Measurements from ENCODE around the gene TMEM182.
A peak's percentile ranks its signal among the peaks of the same experiment; 100 is the strongest.

Gene TMEM182

DNA sequence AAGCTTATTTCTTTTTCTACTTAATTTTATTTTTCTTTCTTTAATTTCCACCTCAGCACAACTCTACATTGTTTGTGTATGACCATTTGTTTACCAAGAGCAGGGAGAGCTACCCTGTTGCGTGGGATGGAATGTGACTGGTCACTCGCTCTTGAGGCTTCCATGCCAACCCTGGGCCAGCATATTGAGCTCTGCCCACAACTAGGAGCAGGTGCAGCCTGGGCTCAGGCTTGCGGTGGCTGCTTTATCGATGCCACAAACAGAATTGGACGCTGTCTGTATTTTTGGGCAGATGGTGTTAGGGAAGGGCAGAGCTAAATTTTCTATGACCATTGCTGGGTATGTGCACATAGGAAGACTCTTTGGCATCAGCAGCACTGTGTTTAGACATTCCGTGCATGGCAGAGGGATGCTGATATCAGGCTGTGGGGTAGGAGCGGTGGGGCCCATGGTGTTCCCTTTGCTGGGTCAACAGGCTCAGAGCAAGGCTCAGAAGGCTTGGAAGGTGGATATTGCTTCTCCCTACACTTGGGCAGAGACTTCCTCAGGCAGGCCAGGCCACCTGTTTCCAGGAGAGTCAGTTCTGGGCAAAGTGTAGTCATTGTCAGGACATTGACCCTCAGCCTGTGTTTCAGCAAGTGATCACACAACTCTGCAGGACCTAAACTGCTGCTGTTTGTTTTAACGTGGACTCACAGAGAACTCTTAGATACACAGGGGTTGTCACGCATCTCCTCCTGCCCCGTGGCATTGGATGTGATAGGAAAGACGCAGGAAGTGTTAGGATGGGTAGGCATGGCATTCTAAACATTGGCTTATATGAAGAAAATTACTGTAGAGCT, 40.2 kb downstream of the TMEM182 start:
- no peak for DNase-seq (ENCODE audit: low read depth)

DNA sequence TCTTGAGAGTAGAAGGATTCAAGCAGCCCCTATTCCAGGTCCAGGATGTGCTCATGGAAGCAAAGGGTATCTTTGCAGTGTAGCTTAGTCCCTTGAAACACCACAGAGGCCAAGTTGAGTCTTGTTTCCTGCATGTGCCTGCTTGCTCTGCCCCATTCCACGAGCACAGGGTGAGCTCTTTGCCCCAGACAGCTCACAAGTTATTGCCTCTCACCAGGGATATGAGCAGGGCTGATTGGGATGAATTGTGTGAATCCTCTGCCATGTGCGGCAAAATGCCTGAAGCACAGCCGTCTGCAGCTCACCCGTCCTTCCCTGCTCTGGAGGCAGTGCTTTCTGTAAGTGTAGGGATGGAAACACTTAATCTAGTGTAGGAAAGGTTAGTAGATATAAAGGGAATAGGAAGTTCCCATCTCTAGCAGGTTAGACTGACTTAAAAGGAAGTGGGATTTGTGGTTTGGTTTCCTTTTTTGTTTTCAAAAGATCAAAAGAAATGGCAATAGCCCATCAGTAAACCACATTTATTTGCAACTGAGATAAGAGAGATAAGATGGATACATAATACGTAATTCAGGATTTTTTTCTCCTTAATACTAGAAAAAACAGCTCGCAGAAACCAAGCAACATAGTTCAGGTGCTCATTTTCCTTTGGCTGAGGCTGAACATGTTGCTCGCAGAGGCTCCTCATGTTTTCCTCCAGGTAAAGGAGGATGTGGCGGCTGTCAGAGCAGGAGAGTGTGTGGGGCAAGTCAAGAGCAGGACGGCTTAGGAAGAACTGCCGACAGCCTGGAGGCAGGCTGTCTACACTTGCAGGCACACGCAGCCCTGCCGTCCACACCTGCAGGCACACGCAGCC, 41.4 kb downstream of the TMEM182 start:
- DNase-seq (ENCODE audit: low read depth) = no peak

DNA sequence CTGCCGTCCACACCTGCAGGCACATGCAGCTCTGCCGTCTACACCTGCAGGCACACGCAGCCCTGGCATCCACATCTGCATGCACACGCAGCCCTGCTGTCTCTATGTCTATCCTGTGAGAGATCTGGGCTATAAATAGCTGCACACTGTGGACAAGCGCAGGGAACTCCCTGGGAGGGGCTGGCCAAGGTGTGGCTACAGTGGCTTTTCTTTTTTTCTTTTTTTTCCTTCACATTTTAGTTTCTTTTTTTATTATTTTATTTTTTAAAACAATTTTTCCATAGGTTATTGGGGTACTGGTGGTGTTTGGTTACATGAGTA, 42.0 kb downstream of the TMEM182 start:
- DNase-seq (ENCODE audit: low read depth) = no peak

DNA sequence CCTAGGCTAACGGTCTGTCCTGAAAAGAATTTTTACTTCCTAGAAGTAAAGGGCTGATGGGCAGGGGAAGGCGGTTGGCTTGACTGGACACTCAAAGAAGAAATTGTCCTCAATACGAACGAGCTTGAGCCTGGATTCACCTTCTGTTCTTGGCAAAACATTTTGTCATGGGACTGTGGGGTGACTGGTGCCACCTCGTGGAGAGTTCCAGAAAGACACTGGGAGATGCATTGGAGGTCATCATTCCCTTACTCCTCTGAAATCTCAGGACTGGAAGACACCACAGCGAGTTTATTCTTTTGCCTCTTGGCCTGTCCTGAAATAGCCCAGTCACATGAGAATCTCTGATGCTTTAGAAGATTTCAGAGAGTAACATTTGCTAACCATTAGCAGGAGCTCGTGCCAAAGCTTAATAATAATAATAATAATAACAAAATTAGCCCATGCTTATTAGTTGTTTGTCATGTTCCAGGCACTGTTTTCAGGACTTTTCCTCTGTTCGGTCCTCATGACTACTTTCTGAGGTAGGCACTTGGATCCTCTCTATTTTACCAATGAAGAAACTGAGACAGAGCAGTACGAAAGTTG, 44.5 kb downstream of the TMEM182 start:
- peak; percentile 58 for DNase-seq (ENCODE audit: low read depth)

DNA sequence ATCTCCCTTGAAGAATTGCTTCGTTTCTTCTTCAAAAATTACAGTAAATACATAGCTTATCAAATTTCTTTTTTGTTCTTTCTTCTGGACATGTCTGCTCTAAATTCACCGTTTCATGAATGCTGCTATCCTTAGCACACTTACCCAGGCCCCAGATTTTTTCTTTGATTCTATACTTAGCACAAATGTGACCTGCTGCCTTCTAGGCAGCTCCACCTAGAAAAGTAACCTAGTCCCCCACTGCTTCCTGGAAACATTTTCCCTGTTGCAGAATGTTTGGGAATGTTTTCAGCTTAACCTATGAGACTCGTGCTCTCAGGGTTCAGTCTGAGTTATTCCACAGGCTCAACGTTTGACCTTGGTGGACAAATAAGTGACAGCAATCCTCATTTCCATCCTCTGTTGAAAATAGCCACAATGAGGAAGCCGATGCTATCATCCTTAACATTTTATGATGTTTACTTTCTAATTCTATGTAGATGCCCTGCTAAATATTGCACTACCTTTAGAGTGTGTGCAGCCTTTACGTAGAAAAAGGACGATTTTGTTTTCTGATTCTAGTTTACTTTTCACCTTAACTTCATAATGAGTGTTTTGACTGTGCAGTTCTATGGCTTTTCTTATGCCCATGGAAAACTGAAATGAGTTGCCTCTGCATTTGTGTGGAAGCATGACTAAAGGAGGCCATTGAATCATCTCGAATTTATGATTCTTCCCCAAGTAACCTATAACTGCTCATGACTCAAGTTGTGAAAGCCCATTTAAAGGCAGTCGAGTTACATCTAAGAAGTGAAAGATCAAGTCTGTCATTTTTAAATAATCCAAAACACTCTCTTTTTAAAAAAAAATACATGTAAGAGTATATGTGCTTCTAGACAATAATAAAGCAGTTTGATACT, 47.7 kb downstream of the TMEM182 start:
- peak; percentile 12 for DNase-seq (ENCODE audit: low read depth)

DNA sequence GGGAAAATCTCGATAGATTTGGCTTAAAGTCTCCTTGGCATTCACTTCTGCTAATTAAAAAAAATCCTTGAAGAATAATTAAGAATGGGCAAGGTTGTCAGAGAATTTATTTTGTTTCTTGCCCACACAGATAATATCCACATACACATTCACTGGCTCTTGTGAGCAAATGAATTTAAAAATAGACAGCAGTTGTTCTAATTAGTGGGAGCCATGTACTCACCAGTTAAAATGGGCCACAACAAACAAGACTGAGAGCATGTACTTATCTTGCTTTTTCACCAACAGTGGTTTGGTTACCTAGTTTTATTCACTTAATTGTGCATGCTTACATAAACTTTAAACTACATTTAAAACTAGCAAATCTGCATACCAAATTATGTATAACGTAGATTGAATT, 53.5 kb downstream of the TMEM182 start:
- no peak for DNase-seq (ENCODE audit: low read depth)

DNA sequence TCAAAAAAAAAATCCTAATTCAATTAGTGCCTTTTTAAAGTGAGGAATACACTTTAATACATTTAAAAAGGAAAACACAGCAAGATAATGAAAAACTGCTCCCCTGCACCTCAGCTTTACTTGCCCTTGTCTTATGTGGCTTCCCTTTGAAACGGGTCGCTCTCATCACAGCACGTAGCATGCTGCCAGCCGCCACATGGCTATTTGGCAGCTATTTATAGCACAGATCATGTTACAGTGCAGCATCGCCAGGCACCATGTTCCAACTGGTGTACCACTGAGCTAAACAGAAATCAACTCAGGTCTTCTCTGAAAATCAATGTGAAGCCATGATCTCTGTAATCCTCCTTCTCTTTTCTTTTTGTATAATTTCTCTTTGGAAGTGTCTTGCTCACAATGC, 65.1 kb downstream of the TMEM182 start:
- peak; percentile 13 for DNase-seq (ENCODE audit: low read depth)

DNA sequence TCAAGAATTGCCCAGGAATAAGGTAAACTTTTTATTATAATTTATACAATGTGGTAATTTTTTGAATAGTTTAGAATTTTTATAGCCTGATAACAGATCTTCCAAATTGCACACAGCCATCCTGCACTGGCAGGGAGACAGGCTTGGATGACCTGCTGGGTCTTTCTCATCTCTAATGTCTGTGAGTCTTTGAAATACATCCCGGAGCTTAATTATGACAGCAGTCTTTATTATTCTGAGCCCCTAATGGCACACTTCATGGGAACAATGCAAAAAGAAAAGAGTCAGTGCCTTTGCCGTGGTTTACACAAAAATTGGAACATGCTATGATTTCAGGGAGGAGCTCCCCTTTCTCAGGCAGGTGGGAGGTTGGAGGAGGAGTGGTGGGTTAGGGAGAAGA, 71.0 kb downstream of the TMEM182 start:
- no peak for DNase-seq (ENCODE audit: low read depth)

DNA sequence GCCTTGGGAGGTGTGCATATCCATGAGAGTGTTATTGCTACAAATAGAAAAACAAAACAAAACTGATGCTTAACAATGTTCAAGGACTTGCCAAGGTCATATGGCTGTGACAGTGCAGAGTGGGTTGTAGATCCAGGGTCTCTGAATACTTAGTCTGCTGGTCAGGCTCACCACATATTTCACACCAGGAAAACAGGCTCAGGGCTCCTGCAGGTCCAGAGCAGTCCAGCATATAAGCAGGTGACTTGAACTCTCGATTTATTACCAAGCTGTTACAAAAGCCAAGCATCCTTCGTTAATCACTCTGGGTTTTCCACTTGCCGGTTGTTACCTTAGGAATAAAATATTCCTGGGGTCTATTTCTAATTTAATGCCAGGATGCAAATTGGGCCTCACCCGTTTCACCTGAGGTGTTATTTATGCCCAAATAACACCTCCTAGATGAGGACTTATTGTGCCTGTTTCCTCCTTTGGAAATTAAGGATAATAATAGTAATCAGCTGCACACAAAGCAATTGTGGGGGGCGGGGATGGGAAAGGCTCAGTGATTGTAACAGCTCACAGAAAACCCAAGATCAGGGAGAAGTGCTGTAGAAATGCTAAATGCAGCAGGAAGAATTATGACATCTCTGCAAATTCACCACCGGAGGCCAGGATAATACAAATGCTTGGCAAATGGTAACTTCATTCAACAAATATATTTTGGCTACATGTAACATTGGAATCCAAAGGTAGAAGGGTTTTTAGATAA, 72.9 kb downstream of the TMEM182 start:
- DNase-seq (ENCODE audit: low read depth) = no peak

DNA sequence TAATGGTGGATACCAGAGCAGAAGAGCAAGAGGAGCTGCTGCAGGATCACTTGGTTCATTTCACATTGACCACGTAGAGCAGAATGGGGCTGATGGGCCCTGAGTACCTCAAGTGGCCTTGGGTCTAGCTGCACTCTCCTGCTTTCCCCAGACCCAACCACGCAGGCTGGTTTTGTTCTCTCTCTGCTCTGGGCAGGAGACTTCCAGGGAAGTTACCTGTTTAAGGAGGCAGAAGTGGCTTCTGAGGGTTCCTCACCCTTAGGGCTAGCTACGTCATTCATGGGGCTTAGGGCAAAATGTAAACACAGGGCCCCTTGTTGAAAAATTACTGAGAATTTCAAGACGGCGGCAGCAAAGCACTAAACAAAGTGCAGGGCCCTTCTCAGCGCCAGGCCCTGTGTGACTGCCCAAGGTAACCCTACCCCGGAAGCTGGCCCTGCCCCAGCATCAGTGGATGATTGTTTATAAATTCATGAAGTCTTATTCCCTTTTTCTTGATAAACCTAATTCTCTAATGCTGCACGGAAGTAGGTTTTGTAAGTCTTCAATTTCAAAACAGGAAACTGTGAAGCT, 75.9 kb downstream of the TMEM182 start:
- no peak for DNase-seq (ENCODE audit: low read depth)

DNA sequence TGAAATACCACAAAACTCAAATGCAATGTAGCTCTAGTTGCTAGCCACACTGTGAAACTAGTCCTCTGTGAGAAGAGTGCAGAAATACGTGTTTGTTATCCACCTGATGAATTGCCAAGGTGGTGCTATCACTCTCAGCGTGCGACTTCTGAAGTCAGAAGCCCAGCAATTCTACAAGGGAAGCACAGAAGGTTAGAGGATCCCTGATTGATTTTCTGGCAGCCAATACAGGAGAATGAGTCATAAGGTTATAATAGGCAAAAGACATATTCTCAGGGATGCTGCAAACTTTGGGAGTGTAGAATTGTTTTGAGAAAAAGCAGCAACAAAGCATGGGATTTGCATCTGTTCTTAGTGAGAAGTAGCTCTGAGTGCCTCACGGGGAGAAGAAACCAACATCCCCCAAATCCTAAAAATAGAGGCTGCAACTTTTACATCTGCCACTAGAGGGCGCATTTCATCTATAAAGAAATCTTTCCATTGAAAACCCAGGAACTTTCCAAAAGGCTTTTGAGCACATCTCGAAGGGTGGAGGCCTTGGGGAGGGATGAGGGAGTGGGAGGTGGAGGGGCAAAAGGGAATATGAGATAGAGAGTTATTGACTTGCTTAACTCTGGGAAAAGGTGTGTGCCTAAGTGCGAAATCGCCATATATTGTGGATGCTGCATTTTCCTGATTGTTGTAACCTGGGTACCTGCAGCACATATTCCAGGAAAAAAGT, 78.0 kb downstream of the TMEM182 start:
- peak; percentile 15 for DNase-seq (ENCODE audit: low read depth)

DNA sequence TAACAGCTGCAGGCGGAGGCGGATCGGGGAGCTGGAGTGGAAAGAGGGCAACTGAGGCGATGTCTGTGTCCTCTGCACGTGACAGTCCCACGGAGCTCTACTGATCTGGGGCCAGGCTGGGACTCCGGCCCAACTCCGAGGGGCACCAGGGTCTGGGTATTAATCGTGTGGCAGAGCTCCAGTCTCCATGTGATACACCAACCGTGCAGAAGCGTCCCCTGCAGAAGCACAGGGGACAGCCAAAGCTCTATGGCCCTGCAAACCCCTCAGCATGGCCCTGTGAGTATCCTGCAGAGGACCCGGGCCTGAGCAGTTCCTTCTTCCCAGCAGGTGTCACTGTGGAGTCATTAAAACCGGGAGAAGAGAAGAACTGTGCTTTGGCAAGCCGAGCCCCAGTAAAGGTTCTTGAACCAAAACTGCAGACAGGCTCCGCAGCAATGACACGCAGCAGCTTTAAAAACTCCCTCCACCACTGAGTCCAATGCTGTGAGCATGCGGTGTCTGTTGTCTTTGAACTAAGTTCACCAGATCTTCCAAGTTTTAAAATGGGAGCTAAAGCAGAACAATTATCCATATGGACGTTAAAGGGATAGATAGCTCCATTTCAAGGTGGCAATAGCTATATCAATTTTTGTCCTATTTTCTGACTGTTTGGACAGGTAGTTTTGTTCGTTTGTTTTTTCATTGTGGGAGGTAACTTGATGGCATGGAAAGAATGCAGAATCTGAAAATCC, 79.4 kb downstream of the TMEM182 start:
- peak; percentile 43 for DNase-seq (ENCODE audit: low read depth)

DNA sequence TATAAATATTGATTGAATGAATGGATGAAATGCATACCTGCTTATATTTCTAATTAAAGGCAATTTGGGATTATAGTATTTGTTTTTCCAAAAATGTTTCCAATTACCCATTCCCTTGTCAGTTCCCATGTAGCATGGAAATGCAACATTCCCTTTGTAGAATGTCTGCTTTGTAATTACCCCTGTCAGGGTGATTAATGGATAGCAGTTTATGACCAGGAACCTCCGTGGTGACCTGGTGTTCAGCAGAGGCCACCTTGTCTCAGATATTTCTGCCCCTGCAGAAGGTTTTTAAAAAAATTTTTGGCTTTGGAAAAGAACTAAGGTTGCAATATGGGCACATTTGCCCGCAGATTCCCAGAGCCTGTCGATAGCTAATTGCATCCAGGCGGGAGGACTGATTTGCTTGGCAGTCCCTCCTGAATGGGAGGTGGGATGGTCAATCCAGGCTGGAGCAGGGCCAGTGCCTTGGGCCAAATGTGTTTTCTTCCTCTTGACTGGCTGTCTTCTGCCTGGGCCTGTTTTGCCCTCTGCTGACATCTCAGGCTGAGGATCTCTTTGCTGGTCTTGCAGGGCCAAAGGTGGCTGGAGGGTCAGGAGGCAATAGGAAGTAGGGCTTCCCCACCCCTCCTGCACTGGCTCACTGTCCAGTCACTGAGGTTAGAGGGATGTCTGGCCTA, 82.1 kb downstream of the TMEM182 start:
- DNase-seq (ENCODE audit: low read depth) = no peak

DNA sequence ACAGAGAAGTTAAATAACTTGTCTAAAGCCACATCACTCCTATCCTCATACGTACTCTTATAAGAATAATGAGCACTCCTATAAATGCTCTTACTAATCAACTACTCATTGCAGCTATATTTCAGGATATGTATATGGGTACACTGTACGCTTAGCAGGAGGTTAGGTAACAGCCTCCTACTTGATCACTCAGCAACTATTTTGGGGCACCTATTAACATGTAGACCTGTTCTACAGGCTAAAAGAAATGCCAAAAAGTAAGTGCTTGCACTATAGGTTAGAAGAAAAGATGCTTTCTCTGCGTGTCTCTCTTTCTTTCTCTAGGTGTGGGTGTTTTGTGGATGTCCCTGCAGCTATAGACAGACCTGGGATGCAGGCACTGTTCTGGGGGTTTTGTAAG, 83.1 kb downstream of the TMEM182 start:
- DNase-seq (ENCODE audit: low read depth) = no peak

DNA sequence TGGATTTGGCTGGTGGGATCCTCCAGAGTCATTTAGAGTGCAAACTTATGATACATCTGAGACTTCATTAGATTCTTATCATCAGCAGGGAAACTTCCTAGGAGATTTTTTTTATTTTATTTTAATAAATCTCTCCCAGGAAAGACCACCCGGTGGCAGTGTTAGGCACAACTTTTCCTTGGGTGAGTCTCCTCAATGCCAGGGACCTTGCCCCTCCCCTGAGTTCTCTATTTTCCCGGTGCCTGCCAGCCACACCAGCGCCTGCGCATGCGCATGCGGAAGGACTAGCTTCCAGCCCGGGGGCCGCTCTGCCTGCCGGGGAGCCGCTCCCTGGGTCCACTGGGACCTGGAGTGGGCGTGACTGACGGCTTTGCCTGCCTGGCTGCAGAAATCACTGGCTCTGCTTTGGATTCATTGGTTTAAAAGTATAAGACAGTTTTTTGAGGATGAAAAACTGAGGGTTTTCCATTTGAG, 86.6 kb downstream of the TMEM182 start:
- DNase-seq (ENCODE audit: low read depth) = peak; percentile 75

DNA sequence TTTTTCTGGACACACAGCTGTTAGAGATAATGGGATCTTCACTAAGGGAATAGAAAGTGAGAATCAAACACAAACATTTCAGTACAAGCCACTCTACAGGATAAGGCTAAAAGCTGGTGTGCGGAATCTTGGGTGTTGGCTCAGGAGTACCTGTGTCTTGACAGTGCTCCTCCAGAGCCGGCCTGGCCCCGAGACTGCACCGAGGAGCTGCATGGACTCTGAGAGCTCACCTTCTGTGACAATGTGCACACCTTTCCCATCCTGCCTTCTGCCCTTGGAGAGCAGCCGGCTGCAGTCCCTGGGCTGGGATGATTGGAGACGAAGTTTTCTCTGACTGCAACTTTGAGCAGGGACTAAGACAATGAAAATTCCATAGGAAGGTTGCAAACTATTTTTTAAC, 89.1 kb downstream of the TMEM182 start:
- no peak for DNase-seq (ENCODE audit: low read depth)

DNA sequence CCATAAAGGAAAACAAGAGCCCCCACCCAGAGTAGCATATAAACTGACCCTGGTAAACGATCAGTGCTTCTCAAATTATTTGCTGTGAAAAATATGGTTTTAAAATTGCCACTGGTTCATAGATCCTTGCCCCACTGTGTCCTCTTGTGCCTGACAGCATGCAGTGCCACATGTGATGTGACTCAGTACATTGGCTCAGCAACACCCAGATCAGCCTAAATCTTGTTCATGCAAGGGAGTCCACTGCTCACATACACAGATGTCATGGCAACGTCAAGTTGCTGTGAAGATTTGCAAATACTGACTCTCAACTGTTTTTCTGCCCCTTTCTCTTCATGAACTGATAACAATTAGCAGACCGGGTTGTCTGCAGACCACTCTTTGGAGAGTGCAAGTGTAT, 91.0 kb downstream of the TMEM182 start:
- no peak for DNase-seq (ENCODE audit: low read depth)

Data from stromal cell of bone marrow (primary cell).